ENCODE data around the gene HECA.
"Not testable (repeated sequence)": the region's sequence is repeated elsewhere in the genome, so short reads cannot be mapped to it uniquely, and the experiment has no call there.

Gene HECA, protein sequence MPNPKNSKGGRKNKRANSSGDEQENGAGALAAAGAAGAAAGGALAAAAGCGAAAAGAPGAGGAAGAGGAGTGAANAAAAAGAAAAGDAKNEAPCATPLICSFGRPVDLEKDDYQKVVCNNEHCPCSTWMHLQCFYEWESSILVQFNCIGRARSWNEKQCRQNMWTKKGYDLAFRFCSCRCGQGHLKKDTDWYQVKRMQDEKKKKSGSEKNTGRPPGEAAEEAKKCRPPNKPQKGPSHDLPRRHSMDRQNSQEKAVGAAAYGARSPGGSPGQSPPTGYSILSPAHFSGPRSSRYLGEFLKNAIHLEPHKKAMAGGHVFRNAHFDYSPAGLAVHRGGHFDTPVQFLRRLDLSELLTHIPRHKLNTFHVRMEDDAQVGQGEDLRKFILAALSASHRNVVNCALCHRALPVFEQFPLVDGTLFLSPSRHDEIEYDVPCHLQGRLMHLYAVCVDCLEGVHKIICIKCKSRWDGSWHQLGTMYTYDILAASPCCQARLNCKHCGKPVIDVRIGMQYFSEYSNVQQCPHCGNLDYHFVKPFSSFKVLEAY

DNA sequence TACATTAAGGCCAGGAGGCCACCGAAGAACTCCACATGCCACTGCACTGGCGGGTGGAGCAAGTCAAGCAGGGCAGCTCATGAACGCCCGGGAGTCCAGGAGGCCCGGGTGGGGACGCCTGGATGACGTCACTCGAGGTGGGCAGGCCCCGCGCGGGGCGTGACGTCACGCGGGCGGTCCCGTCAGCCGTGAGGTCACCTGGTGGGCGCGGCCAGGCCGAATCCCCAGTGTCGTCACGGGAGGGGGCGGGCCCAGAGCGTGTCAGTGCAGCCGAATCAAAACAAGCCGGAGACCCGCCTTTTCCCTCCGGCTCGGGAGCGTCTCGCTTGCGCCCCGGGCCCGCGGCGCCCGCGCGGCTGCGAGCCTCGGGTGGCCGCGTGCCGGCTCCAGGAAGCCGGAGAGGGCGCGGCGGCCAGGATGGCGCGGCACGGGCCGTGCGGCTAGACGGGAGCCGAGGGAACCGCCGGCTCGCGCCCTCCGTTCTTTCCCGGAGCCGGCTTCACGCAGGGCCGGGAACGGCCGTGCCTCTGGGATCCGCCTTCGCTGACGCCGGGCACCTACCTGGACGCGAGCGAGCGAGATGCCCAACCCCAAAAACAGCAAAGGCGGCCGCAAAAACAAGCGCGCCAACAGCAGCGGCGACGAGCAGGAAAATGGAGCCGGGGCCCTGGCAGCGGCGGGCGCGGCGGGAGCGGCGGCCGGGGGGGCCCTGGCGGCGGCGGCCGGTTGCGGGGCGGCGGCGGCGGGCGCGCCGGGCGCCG is at the start of gene HECA:
TSS of gene HECA (plus strand) at position 264 of the 761 bp plus-strand sequence. CDS start at position 581, 317 bp downstream.
- peak; percentile 78 to 92 for DNase-seq

DNA sequence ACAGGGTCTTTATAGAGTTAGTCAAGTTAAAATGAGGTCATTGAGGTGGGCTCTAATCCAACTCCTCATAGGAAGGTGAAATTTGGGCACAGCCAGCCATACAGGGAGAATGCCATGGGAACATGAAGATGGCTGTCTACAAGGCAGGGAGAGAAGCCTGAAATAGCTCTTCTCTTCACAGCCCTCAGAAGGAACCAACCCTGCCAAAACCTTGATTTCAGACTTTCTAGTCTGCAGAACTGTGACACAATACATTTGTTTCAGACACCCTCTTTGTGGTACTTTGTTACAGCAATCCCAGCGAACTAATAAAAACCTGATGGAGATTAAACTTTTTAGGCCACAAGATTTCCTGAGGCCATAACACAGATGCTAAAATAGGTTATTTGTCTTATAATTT is 43.1 kb upstream of the HECA start:
- DNase-seq, result no peak

DNA sequence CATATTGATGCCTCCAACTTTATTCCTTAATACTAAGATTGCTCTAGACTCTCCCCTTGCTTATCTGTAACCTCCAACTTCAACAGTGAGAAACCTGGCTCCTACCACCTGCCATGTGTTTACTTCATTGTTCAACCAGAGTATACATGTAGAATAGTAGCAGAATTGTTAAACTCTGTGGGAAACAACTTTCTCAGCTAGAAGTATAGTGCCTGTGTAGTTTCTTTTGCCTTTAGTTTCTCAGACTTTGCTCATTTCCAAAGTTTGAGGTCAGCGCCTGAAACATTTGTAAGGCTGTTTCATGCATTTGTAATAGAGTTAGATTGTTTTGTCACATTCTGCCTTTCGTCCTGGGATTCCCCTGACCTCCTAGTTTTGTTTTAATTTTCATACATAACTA is 34.9 kb upstream of the HECA start:
- no peak for DNase-seq

DNA sequence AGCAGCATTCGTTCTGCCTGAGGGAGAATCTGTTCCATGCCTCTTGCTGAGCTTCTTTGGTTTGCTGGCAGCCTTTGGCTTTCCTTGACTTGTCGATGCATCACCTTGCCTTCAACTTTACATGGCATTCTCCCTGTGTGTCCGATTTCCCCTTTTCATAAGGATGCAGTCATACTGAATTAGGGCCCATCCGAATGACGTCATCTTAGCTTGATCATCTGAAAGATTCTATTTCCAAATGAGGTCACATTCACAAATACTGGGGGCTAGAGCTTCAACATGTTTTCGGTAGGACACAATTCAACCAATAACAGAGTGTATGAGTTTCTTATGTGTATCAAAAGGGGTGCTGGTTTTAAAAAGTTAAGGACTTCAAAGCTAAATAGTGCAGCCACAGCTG is 27.8 kb upstream of the HECA start:
- DNase-seq, result no peak

DNA sequence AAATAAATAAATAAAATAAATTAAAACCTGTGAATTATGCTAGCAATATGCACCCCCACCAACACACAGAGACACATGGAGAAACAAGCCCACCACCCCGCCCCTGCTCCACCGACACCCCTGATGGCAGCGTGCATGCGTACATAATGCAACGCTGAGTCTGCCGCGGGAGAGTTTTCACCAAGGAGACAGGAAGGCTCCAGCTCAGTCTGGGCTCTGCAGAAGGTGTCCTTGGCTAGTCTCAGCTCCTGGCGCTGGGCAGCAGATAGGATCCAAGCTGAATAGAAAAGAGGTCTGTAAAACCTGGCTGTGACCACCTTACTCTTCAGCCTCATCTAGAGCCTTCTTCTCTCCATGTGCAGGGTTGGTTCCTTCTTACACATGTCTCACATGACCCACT is 26.5 kb upstream of the HECA start:
- no peak for DNase-seq

DNA sequence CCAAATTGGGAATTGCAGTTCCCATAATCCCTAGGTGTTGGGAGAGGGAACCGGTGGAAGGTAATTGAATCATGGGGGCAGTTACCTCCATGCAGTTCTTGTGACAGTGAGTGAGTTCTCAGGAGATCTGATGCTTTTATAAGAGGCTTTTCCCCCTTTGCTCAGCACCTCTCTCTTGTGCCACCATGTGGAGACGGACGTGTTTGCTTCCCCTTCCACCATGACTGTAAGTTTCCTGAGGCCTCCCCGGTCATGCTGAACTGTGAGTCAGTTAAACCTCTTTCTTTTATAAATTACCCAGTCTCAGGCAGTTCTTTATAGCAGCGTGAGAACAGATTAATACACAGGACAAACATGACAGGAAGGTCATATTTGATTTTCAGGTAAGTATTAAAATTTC is 25.3 kb upstream of the HECA start:
- DNase-seq, result no peak

DNA sequence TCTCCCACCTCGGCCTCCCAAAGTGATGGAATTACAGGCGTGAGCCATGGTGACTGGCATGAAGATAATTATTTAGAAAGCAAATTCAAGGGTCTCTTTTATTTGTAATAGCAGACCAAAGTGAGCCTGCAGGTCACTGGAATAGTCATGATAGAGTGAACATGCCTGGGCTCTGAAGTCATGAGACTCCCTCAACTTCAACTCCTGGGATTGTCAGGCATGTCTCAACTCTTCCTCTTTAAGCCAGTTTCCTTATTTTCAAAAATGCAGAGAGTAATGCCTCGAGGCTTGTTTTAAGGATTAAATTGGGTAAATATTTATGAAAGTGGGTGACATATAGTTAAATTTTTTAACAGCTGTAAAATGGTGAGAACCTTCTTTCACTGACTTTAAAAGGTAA is 22.7 kb upstream of the HECA start:
- no peak for DNase-seq

DNA sequence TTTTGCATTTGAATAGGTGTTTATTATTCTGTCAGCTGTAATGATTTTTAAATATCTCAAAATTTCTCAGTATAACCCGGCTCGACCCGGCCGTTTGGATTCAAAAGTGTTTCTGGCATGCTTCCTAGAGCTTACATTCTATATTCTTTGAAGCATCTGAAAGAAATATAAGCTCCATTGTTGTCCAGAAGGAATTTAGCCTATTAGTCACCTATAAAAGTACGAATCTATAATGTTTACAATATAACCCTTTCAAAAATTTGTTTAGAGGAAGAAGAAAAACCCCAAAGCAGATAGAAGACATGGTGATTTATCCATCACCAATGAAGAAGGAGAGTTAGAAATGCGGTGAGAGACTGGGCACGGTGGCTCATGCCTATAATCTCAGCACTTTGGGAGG is 22.3 kb upstream of the HECA start:
- no peak for DNase-seq

DNA sequence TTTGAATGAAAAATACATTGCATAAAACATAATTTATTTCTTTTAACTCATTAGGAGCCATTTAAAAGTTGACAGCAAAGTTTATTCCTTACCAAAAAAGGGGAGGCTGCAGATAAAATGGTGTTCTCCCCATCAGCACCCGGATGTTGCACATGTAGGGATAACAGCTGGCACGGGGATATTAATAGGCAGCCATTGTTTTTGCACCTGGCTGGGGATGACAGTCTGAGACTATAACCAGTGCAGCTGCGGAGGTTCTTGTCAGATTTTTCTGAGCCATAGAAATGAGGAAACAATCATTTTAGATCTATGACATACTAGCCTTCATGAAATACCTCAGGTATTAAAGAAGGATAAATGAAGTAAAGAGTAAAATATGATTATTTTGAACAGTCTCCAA is 20.1 kb upstream of the HECA start:
- DNase-seq, result no peak

DNA sequence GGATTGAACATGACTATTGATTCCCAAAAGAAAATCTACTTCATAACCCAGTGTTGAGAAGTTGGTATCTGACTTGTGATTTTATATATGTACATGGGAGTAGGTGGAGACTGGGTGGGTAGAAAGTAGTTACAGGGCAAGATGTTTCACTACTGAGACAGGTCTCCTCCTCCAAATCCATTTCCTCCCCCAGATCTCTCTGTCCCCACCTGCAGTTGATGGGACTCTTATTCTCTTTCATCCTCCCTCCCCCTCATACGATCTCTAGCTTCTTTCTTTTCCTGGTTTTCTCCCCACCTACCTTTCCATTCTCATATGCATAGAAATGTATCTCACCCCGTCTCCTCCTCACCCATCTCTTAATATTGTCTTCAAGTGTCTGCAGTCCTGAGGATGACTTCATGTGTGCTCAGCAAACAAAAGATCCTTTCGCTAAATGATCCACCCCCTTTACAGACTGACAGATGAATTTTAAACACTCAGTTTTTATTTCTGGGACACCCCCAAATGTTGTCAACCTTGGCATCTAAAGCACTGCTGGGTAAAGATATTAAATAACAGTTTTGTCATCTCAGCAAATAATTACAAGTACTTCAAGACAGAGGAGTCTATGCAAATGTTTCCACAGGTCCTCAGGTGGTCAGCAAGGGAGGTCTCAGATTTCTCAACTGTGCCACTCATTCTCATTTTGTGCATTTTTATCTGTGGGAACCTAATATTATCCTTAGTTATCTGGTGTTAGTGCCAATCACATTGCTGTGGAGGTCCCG is 18.7 kb upstream of the HECA start:
- no peak for DNase-seq

DNA sequence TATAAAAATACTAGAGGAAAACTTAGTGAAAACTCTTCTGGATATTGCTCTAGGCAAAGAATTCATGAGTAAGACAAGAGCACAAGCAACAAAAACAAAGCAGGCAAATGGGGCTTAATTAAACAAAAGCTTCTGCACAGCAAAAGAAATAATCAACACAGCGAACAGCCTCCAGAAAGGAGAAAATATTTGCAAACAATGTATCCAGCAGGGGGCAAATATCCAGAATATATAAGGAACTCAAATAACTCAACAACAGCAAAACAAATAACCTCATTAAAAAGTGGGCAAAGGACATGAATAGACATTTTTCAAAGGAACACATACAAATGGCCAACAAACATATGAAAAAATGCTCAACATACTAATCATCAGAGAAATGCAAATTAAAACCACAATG is 17.1 kb upstream of the HECA start:
- no peak for DNase-seq

DNA sequence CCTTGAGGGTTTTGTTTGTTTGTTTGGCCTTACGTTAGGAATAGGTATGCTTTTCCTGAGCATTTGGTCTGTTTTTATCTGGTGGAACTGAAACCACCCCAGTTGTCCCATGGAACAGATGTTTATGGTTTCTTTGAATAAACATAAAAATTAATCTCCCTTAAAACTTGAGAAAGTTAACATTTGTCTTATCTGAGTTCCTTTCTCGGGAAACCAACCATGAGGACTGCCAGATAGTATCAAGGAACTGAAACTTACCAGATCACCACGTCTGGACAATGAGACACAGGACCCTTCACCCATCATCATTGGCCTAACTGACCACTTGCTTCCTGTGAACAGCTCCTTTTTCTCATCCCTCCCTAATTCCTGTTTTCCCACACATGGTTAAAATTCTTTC is 15.3 kb upstream of the HECA start:
- no peak for DNase-seq

DNA sequence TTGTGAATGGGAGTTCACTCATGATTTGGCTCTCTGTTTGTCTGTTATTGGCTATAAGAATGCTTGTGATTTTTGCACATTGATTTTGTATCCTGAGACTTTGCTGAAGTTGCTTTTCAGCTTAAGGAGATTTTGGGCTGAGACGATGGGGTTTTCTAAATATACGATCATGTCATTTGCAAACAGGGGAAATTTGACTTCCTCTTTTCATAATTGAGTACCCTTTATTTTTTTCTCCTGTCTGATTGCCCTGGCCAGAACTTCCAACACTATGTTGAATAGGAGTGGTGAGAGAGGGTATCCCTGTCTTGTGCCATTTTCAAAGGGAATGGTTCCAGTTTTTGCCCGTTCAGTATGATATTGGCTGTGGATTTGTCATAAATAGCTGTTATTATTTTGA is 12.1 kb upstream of the HECA start:
- not testable (repeated sequence) for DNase-seq

DNA sequence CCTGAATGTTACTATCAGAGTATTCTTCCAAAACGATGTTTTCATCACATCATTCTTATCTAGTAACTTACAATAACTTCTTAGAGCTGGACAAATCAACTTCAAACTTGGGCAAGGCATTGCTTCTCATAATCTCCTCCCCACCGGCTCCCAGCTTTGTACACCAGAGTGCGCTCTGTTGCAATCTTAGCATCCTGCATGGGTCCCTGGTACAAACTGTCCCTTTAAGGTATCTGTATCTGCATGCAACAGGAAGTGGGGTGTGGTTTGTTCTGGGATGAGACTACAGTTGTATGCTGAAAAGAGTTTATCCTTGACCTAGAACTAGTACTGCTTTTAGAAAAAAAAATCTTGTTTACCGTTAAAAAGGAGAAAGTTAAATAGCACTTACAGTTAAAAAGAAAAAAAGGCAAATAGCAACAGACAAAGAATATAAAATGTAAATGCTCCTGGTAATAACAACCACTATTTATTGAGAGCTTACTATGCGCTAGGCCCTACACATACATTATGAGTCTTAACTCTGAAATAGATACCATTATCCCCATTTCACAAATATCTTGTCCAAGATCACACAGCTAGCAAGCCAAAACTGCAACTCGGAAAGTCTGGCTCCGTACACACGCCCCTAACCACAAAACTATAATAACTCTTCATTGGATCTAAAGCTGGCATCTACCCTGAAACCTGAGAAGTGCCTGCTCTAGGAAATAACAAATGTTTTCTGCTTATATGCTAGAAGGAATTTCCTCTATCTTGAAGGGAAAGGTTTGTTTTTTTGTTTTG is 9.8 kb upstream of the HECA start:
- peak in 1 of 2 experiments; percentile 40 for DNase-seq

DNA sequence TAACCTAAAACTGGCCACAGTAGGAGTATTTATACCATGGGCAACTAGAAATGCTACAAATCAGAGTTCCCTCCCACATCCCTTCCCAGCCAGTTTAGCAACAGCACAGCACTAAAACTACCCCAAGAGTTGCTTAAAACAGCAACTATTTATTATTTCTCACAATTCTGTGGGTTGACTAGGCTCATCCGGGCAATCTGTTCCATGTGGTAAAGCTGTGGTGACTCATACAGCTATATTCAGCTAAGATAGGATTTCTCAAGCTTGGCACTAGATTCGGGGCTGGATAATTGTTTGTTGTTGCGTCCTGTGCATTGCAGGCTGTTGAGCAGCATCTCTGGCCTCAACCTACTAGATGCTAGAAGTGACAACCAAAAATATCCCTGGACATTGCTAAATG is 8.6 kb upstream of the HECA start:
- peak in 1 of 2 experiments; percentile 59 for DNase-seq

DNA sequence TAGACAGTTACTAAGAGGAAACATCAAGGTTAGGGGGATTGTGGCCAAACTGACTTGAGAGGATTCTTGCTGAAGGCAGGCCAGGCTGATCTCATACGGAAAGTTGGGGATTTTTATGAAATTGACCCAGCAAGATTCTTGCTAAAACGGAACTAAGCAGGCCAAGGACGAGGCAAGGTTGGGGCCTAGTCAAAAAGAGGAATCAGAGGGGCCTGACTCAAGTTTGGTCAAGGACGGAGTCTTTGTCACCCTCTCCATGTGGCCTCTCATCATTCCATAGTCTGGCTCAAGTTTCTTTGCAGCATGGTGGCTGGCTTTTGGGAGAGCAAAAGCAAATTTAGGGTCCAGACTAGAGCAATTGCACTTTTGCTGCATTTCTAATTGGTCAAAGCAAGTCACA is 7.9 kb upstream of the HECA start:
- no peak for DNase-seq

DNA sequence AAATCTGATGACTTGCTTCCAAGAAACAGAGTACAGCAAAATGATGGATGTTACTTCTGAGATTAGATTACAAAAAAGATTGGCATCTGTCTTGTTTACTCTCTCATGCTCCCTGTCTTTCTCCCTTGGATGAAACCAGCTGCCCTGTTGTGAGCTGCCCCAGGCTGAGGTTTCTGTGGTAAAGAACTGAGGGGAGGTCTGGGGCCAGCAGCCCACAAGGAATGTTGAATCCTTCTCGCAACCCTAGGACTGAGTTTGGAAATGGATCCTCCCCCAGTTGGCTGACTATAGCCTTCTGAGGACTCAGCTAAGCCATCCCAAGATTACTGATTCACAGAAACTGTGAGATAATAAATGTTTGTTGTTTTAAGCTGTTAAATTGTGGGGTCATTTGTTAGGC is 5.6 kb upstream of the HECA start:
- no peak for DNase-seq

DNA sequence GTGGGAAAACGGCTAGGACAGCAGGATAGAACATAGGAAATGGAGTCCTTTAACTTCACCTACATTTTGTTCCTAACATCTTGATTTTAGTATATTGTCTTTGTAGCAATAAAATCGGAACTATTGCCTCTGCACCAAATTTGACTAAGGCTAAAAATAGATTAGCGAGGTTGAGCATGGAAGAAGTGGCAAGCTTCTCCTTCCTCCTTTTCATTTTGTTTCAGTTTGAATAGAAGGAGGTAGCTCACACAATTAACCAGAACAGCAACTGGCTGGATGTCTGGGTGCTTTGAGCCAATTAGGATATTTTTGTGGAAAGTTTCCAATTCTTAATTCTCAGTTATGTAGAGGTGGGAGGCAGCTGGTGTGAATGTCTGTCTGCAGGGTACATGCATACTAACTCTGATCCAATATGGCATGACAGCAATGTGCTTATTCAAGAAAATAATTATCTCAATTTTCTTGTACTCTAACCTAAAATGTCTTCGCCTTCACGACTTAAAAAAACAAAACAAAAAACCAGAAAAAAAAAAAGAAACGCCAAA is 3.1 kb upstream of the HECA start:
- DNase-seq, result peak in 1 of 2 experiments; percentile 38

DNA sequence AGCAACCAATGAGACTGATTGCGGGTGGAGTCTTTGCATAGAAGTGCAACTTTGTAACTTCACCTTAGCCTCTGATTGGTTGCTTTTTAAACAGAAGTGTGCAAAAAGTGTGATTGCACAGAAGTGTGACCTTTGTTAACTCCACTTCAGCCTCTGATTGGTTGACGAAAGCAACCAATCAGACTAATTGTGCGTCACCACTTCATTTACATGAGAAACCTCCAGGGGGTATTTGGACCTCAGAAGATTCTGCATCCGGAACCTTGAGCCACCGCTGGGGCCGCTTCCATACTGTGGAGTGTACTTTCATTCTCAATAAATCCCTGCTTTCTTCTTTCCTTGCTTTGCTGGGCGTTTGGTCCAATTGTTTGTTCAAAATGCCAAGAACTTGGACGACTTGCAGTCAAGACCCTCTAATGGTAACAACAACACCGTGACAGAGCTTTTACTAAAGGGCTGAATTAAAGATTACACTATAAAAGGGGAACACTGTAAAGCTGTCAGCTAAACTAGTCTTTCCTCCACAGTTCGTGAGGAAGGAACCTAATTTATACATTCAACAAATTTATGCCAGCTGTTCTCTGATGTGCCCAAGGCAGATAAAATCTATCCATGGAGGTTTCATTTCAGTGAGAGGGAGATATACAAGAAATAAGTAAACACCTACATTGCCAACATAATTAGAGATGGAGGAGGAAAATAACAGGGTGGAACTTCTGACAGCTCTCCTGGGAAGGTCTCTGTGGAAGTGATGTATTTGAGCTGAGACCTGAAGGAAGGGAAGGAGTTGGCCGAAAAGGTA is 1.4 kb upstream of the HECA start:
- DNase-seq, result no peak

DNA sequence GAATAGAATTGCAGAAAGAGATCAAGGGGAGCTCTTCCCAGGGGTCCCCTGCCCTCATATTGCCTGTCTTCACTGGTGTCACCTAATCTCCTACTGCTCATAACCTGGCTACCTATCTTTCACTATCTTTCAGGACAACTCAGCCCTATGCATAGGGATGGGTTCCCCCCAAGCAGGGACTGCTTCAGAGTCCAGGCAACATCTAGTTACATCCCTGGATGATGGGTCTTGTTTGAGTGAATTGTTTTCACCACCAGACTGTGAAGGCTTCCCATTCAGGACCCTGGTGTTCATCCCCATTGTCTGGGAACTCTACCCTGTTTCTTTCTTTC is 850 bp upstream of the HECA start:
- no peak for DNase-seq
